22Rv1 (cell line): ENCODE measurements around the gene ITFG2.

Experiments
- CTCF ChIP-seq: fragments of 450-650 bp; IDR thresholded peaks from 2 replicates; pipeline ENCODE4 v1.5.1; 2017; ENCODE audit warnings: mild to moderate bottlenecking
- ZFX ChIP-seq: fragments of 450-650 bp; IDR thresholded peaks from 2 replicates; pipeline ENCODE4 v1.6.1; 2017; ENCODE audit warnings: antibody characterized with exemption, borderline replicate concordance

DNA sequence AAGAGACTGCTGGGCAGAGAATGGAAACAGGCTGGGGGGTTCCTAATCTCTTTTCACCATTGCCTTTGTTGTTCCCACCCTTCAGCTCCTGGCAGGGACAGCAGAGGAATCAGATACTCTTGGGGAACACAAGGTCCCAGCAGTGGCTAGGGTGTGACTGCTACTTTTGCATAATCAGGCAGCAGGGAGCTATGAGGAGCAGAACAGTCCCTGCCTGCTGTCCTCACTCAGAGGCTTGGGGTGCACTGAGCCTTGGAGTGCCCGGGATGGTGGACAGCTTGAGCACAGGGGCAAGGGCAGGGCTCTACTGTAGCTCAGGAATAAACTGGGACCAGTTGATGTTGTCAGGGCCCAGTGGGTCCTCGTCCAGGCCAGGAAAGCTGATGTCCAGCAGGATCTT is 45.9 kb downstream of the ITFG2 start:
- TF ChIP-seq CTCF: no peak
- TF ChIP-seq ZFX: no peak
